ENCODE measurements around the gene RTP5. TPM values are rescaled to one million over a fixed set of nuclear protein-coding genes. Genes with fewer than 3 reads are reported as not detected.

Gene RTP5
- total RNA-seq, 1 donor from 2014 or later = not detected

GRCh38 chr2:241870081-241870541 is 582 bp downstream of the RTP5 start:
- H3K4me3 Mint-ChIP-seq (ENCODE audit: unreplicated experiment) = no peak overlapping the region
- H3K4me1 Mint-ChIP-seq (ENCODE audit: low read depth, unreplicated experiment) = peaks cover 12% of the 10 kb centered on the region
- TF ChIP-seq CTCF (IDR thresholded peaks at IDR 0.05; ENCODE audit: partially characterized antibody, unreplicated experiment) = no peak
- H3K27me3 Mint-ChIP-seq (ENCODE audit: unreplicated experiment) = peaks cover 5% of the 10 kb centered on the region
- H3K9me3 Mint-ChIP-seq (ENCODE audit: unreplicated experiment) = peaks cover 5% of the 10 kb centered on the region
- no peak overlapping the region for H3K27ac Mint-ChIP-seq (ENCODE audit: unreplicated experiment)
- H3K36me3 Mint-ChIP-seq (ENCODE audit: unreplicated experiment) = peaks cover 8% of the 10 kb centered on the region
- peak; percentile 24 for DNase-seq

DNA sequence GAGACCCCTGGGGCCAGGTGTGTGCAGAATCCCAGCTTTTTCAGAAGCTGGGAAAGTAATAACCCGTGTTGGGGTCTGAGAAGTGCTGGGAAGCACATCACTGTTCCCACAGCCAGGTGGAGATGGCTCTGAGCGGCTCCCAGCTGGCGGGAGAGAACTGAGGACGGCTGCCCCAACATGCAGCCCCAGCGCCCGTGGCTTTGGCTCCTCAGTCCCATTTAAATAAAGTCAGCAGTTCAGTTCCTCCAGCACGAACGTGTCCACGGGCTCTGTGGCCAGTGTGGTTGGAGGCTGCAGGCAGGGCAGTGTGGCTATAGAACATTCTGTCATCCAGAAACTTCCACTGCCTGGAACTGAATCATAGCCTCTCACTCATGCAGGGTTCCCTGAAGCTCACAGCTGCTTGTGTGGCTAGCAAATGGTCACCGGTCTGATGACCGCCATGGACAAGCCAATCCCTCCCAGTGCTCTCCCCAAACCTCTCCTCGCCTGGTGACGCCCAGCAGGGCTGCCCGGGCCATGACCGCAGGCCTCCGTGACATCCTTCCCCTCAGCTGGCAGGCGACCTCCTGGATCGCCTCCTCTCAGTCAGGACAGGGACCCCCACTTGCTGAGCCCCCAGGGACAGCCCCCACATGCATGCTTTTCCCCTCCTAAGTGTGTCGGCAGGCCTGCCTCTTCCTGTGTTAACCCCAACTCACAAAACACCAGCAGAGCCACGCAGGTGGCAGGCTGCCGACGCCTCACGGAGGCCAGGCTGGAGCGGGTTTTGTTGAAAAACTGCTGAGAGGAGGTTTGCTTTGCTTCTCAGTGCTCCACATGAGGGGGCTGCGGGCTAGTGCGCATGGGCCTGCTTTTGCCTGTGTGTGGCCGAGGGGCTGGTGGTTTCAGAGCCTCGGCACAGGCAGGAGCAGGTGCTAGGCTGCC is 1.3 kb downstream of the RTP5 start:
- Mint-ChIP-seq H3K4me1 (ENCODE audit: low read depth, unreplicated experiment) (peaks cover 5% of the 10 kb centered on the region), H3K4me3 (ENCODE audit: unreplicated experiment) (no peak overlapping the region), H3K9me3 (ENCODE audit: unreplicated experiment) (peaks cover 4% of the 10 kb centered on the region), H3K36me3 (ENCODE audit: unreplicated experiment) (peaks cover under 1% of the 10 kb centered on the region), H3K27ac (ENCODE audit: unreplicated experiment) (no peak overlapping the region), H3K27me3 (ENCODE audit: unreplicated experiment) (peaks cover 2% of the 10 kb centered on the region)
- TF ChIP-seq CTCF (IDR thresholded peaks at IDR 0.05; ENCODE audit: partially characterized antibody, unreplicated experiment) = no peak
- DNase-seq = peak; percentile 18

DNA sequence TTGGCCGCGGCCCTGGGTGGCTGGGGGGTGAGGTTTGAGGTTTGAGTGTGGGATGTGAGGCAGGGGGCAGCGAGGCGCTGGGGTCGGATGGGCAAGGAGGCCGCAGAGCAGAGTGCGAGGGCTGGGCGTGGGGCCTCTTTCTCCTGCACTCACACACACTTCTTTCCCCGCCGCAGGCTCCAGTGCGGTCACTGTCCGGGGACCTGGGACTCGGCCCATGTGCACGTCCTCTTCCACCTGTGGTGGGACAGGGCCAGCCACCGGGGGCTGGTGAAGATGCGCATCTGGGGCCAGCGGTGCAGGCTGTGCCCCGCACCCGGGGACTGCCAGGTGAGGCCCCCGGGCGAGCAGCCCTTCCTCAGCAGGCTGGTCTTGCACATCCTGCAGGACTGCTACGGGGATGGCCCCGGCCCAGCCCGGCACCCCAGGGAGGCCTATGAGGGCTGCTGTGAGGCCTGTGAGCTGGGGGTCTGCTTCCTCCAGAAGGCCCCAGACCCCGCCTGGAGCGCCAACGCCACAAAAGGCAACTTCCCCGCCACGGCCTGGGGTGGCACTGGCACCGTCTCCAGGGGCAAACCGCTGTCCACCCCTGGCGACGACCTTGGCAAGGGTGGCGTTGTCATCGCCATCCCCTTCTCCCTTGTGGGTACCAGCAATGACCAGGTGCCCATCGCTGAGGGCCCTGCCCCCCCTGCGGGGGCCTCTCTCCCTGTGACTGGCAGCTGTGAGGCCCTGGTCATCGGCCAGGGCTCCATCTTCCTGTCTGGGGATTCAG is 2.2 kb downstream of the RTP5 start:
- Mint-ChIP-seq H3K27ac (ENCODE audit: unreplicated experiment) (no peak overlapping the region), H3K4me1 (ENCODE audit: low read depth, unreplicated experiment) (peaks cover 4% of the 10 kb centered on the region), H3K9me3 (ENCODE audit: unreplicated experiment) (peaks cover 4% of the 10 kb centered on the region), H3K36me3 (ENCODE audit: unreplicated experiment) (no peaks in the 10 kb centered on the region), H3K27me3 (ENCODE audit: unreplicated experiment) (peaks cover 1% of the 10 kb centered on the region), H3K4me3 (ENCODE audit: unreplicated experiment) (no peak overlapping the region)
- DNase-seq = peak; percentile 17
- TF ChIP-seq CTCF (IDR thresholded peaks at IDR 0.05; ENCODE audit: partially characterized antibody, unreplicated experiment) = no peak

DNA sequence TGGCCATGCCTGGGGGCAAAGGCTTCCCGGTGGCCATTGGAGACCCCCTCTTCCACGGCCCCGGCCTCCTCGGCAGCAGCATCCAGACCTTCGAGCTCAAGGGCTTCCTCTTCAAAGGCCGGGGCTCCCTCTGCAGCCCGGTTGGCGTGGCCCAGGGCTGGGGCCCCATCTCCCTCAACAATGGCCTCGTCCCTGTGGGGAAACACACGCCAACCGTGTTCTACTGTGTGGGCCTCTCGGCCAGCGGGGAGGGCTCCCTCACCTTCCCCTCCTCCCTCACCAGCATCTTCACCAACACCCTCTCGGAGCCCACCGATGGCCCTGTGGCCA is 2.7 kb downstream of the RTP5 start:
- Mint-ChIP-seq H3K4me1 (ENCODE audit: low read depth, unreplicated experiment) (peaks cover 4% of the 10 kb centered on the region), H3K9me3 (ENCODE audit: unreplicated experiment) (peaks cover 4% of the 10 kb centered on the region), H3K4me3 (ENCODE audit: unreplicated experiment) (no peak overlapping the region), H3K27me3 (ENCODE audit: unreplicated experiment) (peaks cover 1% of the 10 kb centered on the region), H3K27ac (ENCODE audit: unreplicated experiment) (no peak overlapping the region), H3K36me3 (ENCODE audit: unreplicated experiment) (no peaks in the 10 kb centered on the region)
- no peak for TF ChIP-seq CTCF (IDR thresholded peaks at IDR 0.05; ENCODE audit: partially characterized antibody, unreplicated experiment)
- no peak for DNase-seq

Data from glutamatergic neuron (in vitro differentiated cells).